NB4 (cell line): ENCODE data around the gene BIRC7.

Source experiments
- MYC ChIP-seq: IDR thresholded peaks from 2 replicates; pipeline ENCODE4 v1.6.1; 2011; ENCODE audit warnings: low read depth, low read length
- POLR2A ChIP-seq: IDR thresholded peaks from 2 replicates; pipeline ENCODE4 v1.6.1; 2011; ENCODE audit warnings: mild to moderate bottlenecking; ENCODE audit not compliant: insufficient read length; ENCODE audit errors: extremely low read depth
- TF ChIP-seq, protein P1 (sequence below): IDR thresholded peaks from one replicate; pipeline ENCODE4 v1.5.1; 2012; ENCODE audit warnings: low read depth, low read length
- TF ChIP-seq, protein P2 (sequence below): IDR thresholded peaks from 2 replicates; pipeline ENCODE4 v1.6.1; 2011; ENCODE audit warnings: low read depth, low read length

DNA sequence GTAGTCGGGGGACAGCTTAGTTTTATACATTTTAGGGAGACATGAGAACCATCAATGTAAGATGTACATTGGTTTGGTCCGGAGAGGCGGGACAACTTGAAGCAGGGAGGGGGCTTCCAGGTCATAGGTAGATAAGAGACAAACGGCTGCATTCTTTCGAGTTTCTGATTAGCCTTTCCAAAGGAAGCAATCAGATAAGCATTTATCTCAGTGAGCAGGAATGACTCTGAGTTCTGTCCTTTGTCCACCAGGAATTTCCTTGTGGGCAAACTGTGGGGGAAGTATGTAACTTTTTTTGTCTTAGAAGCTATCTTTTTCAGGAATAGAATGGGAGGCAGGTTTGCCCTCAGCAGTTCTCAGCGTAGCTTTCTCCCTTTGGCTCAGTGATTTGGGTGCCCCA is 21.2 kb upstream of the BIRC7 start:
- TF ChIP-seq, protein P1, sequence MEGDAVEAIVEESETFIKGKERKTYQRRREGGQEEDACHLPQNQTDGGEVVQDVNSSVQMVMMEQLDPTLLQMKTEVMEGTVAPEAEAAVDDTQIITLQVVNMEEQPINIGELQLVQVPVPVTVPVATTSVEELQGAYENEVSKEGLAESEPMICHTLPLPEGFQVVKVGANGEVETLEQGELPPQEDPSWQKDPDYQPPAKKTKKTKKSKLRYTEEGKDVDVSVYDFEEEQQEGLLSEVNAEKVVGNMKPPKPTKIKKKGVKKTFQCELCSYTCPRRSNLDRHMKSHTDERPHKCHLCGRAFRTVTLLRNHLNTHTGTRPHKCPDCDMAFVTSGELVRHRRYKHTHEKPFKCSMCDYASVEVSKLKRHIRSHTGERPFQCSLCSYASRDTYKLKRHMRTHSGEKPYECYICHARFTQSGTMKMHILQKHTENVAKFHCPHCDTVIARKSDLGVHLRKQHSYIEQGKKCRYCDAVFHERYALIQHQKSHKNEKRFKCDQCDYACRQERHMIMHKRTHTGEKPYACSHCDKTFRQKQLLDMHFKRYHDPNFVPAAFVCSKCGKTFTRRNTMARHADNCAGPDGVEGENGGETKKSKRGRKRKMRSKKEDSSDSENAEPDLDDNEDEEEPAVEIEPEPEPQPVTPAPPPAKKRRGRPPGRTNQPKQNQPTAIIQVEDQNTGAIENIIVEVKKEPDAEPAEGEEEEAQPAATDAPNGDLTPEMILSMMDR: no peak
- TF ChIP-seq POLR2A (no peak), MYC (no peak)
- TF ChIP-seq, protein P2, sequence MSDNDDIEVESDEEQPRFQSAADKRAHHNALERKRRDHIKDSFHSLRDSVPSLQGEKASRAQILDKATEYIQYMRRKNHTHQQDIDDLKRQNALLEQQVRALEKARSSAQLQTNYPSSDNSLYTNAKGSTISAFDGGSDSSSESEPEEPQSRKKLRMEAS: no peak
